ENCODE measurements around the gene FAM43A.
A peak's percentile ranks its signal among the peaks of the same experiment; 100 is the strongest.

The FAM43A gene

DNA sequence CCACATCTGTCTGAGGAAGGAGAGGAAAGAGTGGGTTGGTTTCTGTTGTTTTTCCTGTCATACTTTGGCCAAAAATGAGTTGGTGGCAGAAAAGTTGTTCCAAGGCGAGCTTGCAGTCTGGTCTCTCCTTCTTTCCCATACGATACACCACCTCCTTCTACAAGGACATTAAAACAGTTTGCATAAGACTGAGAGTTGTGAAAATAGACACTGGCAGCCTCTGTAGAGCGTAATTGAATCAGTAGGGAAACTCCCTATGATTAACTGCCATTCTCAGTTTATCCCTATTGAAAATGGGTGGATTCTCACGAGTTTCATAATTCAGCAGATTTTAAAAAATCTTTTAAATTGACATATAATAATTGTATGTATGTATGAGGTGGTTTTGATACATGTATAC, 10.0 kb upstream of the FAM43A start:
- no peak for DNase-seq (ENCODE audit: low read depth in 2 of 2)

DNA sequence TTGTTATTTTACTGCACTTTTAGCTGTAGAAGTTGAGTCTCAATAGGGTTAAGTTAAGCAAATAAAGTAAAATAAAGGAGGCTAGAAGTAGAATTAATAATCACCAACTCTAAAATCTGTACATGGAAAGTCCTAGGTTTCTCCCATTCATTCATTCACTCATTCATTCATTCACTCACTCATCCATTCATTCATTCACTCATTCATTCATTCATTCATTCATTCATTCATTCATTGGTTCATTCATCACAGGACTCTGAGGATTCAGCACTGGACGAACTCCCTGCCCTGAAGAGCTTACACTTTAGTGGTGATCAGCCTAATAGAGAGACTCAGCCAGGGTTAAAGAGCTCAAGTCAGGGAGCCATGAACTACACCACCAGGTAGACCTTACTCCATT, 9.2 kb upstream of the FAM43A start:
- DNase-seq (ENCODE audit: low read depth in 2 of 2): no peak

GRCh38 chr3:194680888-194681615, 4.6 kb upstream of the FAM43A start:
- DNase-seq (ENCODE audit: low read depth in 2 of 2): no peak

DNA sequence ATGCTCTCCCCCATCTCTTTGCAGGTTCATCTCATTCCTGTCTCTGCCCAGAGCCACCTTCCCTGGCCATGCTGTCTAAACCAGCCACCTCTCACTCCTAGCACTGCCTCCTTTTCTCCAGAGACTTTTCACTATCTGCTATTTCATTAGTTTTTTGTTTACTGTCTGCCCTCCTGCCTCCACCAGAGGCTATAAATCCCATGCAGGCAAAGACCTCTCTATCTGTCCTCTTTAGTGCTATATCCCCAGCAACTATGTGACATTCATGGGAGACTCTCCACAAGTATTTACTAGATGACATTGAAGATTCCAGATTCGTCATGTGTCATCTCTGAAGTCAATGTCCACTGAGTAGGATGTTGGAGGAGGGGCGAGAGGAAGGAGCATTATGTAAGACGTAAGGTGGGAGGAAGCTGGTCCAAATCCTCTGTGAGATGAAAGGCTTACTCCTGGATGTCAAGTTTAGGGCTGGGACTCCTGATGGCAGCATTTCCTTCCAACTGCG, 3.4 kb upstream of the FAM43A start:
- no peak for DNase-seq (ENCODE audit: low read depth in 2 of 2)

- DNase-seq (ENCODE audit: low read depth in 2 of 2): peak; percentile 36 to 61
Observed at GRCh38 chr3:194682694-194683310, 2.9 kb upstream of the FAM43A start.

- DNase-seq (ENCODE audit: low read depth in 2 of 2): no peak
Observed at GRCh38 chr3:194683380-194683779, 2.3 kb upstream of the FAM43A start.

DNA sequence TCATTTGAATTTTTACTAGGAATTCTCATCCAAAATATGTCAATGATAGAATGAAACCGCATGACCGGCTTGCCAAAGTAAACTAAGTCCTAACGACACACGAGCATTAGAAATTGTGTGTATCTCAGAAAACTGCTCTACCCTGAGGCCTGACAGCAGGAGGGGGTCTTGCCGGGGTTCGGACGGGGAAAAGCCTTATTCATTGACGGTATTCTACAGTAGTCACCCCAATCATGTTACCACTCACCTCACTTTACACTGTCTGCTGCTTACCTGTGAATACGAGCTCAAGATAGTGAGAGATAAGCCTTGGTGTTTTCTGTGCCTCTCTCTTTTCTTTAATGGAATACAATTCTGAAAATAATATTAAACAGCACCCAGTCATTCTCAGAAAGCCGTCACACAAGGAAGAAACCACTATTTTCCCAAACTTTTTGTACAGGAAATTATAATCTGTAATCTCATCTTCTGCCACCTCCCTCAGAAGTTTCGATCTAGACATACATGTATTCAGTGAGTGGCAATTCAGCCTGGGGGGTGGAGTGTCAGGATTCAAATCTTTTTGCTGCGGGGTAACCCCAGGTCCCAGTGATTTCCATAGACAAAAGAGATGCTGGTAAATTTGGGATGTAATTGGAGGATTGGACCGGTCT, 492 bp upstream of the FAM43A start:
- no peak for DNase-seq (ENCODE audit: low read depth in 2 of 2)

DNA sequence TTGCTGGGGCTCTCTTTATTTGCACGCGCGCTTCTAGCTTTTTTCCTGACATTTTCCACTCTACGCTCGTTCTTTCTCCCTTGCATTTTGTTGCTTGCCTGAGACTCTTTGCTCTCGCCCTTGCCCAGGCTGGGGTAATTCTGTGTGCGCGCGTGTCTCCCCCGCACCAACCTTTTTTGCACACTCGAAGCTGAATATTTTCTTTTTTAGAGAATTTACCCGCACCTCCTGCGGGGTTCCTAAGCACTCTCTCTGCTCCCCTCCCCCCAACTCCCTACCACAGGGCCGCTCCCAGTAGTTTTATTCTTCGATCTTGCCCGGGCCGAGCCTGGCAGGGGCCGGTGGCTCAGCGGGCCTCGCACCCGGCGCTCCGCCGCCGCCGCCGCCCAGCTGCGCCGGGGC, 732 bp downstream of the FAM43A start:
- no peak for DNase-seq (ENCODE audit: low read depth in 2 of 2)

DNA sequence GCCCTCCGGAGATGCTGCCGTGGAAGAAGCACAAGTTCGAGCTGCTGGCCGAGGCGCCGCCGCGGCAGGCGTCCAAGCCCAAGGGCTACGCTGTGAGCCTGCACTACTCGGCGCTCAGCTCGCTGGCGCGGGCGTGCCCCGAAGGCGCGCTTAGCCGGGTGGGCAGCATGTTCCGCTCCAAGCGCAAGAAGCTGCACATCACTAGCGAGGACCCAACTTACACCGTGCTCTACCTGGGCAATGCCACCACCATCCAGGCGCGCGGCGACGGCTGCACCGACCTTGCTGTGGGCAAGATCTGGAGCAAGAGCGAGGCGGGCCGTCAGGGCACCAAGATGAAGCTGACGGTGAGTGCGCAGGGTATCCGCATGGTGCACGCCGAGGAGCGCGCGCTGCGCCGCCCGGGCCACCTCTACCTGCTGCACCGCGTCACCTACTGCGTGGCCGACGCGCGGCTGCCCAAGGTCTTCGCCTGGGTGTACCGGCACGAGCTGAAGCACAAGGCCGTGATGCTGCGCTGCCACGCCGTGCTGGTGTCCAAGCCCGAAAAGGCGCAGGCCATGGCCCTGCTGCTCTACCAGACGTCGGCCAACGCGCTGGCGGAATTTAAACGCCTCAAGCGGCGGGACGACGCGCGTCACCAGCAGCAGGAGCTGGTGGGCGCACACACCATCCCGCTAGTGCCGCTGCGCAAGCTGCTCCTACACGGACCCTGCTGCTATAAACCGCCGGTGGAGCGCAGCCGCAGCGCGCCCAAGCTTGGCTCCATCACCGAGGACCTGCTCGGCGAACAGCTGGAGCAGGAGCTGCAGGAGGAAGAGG, 1.3 kb downstream of the FAM43A start:
- peak in 1 of 2 donors; percentile 12 for DNase-seq (ENCODE audit: low read depth in 2 of 2)

DNA sequence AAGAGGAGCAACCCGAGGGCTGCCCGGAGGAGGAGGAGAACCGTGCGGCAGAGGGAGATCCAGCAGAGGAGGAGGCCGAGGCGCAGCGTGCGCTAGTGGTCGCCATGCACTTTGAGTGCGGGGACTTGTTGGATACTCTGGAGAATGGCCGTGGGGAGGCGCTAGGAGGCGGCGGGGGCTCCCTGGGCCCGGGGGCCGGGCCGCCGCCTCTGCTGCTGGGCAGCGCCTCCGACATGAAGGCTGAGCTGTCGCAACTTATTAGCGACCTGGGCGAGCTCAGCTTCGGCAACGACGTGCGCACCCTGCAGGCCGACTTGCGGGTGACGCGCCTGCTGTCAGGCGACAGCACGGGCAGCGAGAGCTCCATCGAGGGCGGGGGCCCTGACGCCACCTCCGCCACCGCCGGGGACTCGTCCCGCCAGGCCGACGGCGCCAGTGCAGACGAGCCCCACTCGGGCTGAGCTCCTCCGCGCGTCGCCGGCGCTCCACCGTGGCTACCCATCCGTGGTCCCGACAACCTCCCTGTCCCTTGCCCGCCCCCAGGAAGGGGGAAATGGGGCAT, 2.0 kb downstream of the FAM43A start:
- peak; percentile 71 to 78 for DNase-seq (ENCODE audit: low read depth in 2 of 2)

DNA sequence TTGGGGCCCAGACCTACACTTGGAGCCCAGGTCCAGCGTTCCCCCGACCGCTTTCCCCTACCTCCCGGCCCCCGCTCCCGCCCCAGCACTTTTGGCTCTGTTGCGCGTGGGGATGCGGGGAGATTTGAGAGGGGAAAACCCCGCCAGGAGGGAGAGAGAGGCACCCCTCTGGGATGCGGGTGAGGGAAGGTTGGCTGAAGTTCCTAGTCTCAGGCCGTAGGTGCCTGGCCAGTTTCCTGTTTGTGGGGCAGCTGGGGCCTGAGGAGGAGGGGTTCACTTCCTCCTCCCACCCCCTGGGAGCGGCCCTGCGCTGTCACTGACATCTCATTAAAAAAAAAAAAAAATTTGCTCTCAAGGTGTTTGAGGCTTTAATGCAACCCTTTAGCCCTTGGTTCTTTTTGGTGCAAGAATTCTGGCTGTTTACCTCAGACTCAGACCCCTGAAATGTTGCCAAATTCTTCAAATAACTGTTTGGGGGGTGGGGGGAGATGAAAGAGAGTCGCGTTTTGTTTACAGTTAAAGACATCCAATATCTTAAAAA, 2.6 kb downstream of the FAM43A start:
- DNase-seq (ENCODE audit: low read depth in 2 of 2): peak in 1 of 2 donors; percentile 41

DNA sequence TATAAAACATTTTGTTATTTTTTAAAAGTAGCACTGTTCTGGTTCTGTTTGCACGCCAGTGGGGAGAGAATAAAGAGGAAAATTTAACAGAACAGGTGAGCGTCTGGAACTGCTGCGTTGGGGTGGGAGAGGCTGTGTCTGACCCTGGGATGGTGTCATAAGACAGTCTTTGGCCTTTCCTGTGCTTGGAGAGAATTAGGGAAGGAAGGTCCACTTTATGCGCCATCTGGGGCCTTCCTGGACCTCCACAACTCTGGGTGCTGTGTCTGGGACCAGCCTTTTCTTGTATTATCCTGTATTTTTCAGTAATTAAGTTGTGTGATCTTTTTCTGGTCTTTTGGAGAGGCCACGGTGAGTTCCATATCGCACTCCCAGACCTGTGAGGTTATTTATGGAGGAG, 3.3 kb downstream of the FAM43A start:
- no peak for DNase-seq (ENCODE audit: low read depth in 2 of 2)

- DNase-seq (ENCODE audit: low read depth in 2 of 2): peak in 1 of 2 donors; percentile 14
Observed at GRCh38 chr3:194689493-194689944, 3.8 kb downstream of the FAM43A start.

DNA sequence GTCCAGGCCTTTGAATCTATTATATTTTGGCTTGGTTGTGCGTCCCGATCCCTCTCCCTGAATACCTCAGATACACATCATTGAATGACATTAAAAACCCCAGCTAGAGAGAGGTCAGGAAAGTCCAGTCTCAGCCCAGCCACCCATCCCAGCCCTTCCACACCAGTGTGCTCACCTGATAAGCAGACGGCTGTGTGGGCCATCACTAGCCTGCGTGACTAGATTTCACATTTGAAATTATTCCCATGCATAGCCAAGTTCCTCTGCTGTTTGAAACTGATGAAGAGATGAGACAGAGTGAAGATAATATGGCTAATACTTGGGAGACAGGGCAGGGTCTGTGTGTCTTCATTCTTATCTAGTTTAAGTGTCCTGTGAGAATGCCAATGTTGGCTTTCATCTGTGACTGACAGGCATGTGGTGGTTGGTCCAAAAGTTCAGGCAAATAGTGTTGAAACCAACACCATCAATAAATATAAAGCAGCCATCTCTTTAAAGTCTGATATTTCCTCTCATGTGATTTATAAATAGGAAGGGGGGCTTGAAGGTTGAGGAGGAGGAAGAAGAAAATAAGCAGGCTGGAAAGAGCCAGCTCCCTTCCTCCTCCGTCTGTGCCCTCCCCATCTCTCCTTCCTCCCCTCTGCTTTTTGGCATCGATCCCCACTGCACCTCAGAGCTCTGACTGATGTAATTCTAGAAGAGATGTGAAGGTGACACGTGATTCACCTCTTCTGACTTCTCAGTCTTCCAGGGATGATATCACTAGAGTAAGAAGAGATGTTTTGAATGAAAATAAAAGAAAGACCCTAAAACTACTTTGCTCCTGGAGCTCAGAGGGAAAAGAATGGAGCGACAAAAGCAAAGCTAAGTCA, 5.1 kb downstream of the FAM43A start:
- no peak for DNase-seq (ENCODE audit: low read depth in 2 of 2)

DNA sequence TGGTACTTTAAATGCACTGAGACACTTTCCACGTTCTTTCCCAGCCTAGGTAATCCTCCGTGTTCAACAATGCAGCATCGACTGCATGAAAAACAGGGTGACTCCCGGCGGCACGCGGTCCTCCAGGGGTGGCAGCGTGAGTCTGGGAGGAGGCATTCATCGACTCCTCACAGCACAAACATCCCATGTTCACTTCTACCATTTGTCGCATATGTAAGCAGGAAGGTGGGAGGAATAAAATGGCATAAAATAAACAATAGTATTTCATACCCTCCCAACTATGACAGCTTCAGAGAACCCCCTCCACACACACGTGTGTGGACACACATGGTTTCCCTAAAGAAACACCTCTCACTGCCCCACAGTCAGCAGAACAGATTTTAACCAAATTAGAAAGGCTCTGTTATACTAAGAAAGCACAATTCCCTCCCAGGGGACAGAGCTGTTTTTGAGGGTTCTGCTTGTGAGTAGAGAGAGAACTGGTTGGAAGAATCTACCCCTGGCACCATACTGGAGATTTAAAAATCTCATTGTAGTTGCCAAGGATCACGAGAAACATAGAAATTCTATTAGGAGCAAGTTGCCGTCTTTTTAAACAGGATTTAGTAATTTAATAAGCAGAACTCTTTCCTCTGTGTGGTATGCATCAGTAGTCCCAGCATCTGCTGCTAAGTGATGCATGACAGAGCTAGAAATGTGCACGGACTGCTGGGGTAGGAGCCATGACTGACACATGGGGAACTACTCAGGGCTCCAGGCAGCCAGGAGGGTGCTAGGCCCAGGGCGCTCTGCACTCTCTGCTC, 6.0 kb downstream of the FAM43A start:
- no peak for DNase-seq (ENCODE audit: low read depth in 2 of 2)

GRCh38 chr3:194696702-194697101, 11.0 kb downstream of the FAM43A start:
- DNase-seq (ENCODE audit: low read depth in 2 of 2): no peak

GRCh38 chr3:194702545-194702944, 16.9 kb downstream of the FAM43A start:
- no peak for DNase-seq (ENCODE audit: low read depth in 2 of 2)

GRCh38 chr3:194705227-194705626, 19.5 kb downstream of the FAM43A start:
- no peak for DNase-seq (ENCODE audit: low read depth in 2 of 2)

DNA sequence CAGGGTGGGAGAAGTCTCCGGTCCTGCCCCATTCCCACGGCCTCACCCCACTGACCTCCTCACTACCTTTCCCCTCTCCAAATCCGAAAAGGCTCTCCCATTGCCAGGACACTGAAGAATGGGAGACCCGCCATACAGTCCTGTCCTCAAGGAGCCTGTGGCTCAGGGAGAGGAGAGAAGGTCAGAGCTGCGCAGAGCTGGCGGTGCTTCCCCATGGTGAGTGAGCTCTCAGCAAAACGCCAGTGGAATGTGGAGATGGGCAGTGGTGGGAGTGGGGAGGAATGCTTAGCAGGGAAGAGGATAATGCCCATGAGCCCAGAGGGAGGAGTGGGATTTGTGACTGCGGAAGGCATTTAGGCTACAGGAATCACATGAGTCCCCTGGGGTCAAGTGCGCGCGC, 20.1 kb downstream of the FAM43A start:
- DNase-seq (ENCODE audit: low read depth in 2 of 2): no peak

Data from stimulated activated CD8-positive, alpha-beta memory T cell treated with anti-CD3 and anti-CD28 coated beads, Interleukin-7, amount 100 ng/mL, for 4 hours (primary cell).